Frontal cortex (tissue), 4 donors: ENCODE data around the gene LDLRAD3. TPM values are rescaled to one million over a fixed set of nuclear protein-coding genes. Genes with fewer than 3 reads are reported as not detected.

Experiments used
- DNase-seq, 2 donors: peaks; one replicate each; pipeline ENCODE4 v3.0.0; 2012; ENCODE audit warnings: low spot score in 2 of 2
- FAIRE-seq: peaks from 2 replicates; lab custom pipeline; 2012; peaks lifted over from hg19 to GRCh38; lab: Jason Lieb, UNC
- total RNA-seq: library from RNA; depleted of rRNA; stranded (reverse); fragments of >200 nt; gene quantifications from one replicate; pipeline ENCODE4 v1.2.3, GENCODE V29; 2014
- donor health status: control.
- donor health status: control.
- donor health status: control.

Gene LDLRAD3
- total RNA-seq, 1 donor from 2014 or later: 65.2 TPM

GRCh38 chr11:36060926-36061325, 117.1 kb downstream of the LDLRAD3 start:
- DNase-seq: no peak
- FAIRE-seq: no peak

- no peak for DNase-seq
- FAIRE-seq: no peak
Measured at GRCh38 chr11:36061471-36061870, 117.6 kb downstream of the LDLRAD3 start.

- DNase-seq: no peak
- FAIRE-seq: no peak
Measured at GRCh38 chr11:36062796-36063365, 119.0 kb downstream of the LDLRAD3 start.

DNA sequence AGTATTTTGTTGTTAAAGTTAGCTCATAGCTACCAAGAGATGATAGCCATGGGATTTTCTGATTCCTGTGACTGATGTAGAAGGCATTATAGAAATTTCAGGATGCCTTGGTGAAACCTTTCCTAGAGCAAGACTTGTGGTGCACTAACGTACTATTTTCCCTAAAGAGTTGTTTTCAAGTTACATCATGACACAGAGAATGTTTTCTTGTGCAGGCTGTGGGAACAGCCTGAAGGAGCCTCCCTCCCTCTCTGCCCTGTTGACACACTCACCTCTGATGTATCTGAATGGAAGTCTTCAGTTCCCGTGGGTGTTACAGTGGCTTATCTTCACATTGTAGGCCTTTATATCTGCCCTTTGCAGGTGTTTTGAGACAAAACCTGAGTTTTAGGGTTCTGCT, 121.6 kb downstream of the LDLRAD3 start:
- FAIRE-seq: no peak
- no peak for DNase-seq

DNA sequence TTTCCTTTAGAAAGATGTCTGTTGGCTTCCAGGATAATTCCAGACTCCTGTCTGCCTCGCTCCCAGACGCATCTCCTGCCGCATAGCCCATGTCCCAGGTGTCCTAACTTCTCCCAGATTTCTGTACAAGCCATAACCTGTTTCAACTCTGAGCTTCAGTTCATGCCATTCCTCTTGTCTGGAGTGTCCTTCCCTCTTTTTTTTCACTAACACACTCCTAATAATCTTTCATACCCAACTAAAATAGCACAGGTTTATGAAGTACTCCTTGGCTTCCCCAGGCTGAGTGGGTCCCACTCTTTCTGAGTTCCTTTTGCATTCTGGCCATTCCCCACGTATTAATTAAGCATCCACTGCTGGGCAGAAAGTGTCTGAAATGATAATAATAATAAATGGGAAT, 123.0 kb downstream of the LDLRAD3 start:
- FAIRE-seq (no peak), DNase-seq (no peak)

- FAIRE-seq (no peak), DNase-seq (no peak)
Measured at GRCh38 chr11:36069576-36070212, 125.8 kb downstream of the LDLRAD3 start.

- no peak for DNase-seq
- FAIRE-seq: no peak
Measured at GRCh38 chr11:36070213-36070953, 126.5 kb downstream of the LDLRAD3 start.

DNA sequence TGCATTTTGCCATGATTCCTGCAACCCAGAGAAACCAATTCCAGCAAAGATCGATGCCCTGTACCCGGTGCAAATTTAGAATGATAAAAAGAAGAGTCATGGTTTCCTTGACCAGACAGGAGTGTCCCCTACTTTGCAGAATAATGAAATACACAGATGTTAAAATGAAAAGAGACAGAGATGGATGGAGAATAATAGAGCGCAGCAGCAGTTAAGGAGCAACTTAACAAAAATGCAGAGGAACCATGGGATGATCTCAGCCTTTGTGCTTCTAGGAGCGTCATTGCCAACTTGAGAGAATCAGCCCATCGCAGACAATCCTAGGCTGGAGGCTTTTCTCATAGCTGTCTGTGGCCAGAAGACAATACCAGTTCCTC, 127.1 kb downstream of the LDLRAD3 start:
- DNase-seq (no peak), FAIRE-seq (no peak)

GRCh38 chr11:36071917-36072500, 128.1 kb downstream of the LDLRAD3 start:
- no peak for FAIRE-seq
- no peak for DNase-seq

DNA sequence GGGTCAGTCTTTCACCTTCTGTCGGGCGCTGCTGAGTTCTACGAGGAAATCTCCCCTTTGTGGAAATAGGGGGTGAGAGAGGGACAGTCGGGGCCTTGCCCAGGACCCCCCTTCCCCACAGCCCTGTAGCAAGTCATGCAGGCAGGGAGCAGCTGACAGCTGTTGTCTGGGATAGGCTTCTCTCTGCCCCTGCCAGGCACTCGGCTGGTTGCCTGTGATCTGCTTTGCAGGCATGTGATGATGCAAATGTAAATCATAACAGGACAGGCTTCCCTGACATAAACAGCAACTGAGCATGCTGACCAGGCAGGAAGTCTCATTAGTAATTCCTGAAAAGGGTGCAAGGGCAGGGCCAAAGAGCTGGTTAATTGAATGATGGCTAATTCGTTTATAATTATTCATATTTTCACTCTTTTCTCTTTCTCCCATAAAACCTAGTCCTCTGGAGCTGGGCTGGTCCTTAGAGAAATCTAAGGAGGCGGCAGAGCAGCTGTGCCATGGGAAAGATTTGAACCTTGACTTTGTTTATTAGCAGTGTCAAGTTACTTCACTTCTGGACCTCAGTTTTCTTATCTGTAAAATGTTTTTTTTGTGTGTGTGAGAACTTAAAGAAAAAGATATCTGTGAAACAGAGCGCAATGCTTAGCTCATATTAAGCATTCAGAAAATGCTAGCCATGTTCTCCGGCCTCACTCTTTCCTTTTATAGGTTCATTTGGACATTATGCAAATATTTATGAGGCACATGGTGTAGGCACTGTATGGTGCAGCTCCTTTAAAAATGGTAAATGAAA, 129.7 kb downstream of the LDLRAD3 start:
- FAIRE-seq: no peak
- DNase-seq: no peak

DNA sequence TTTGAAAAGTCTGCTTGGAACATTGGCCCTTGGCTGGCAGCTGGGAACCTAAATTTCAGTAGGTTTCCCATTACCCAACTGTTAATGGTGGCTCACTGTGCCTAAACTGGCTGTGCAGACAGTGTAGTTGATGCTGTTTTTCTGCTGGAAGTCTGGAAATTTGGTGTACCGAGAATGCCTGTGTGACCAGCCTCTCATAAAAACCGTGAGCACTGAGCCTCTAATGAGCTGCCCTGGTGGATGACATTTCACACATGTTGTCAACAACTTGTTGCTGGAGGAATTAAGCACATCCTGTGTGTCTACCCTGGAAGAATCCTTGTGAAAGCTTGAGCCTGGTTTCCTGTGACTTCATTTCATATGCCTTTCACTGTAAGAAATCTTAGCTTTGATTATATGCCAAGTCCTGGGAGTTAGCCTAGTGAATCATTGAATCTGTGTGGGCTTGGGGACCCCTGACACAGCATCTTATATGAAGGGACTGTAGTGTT, 131.1 kb downstream of the LDLRAD3 start:
- FAIRE-seq: no peak
- no peak for DNase-seq

DNA sequence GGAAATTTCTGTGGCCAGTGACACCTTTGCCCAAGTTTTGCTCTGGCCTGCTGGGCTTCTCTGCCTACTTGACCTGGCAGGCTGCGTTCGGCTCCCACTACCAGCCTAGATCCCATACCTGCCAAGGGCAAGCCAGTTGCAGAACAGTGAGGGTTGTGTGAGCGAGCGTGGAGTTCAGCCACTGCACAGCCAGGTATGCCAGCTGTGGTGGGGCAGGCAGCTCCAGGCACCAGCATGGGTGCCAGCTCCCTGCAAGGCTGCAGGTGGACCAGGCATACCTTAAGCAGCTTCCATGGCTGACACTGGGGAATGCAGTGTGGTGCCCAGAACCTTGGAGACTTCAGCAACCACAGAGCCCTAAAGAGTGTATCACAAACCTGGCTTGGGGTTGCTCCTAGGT, 133.5 kb downstream of the LDLRAD3 start:
- FAIRE-seq (no peak), DNase-seq (no peak)

DNA sequence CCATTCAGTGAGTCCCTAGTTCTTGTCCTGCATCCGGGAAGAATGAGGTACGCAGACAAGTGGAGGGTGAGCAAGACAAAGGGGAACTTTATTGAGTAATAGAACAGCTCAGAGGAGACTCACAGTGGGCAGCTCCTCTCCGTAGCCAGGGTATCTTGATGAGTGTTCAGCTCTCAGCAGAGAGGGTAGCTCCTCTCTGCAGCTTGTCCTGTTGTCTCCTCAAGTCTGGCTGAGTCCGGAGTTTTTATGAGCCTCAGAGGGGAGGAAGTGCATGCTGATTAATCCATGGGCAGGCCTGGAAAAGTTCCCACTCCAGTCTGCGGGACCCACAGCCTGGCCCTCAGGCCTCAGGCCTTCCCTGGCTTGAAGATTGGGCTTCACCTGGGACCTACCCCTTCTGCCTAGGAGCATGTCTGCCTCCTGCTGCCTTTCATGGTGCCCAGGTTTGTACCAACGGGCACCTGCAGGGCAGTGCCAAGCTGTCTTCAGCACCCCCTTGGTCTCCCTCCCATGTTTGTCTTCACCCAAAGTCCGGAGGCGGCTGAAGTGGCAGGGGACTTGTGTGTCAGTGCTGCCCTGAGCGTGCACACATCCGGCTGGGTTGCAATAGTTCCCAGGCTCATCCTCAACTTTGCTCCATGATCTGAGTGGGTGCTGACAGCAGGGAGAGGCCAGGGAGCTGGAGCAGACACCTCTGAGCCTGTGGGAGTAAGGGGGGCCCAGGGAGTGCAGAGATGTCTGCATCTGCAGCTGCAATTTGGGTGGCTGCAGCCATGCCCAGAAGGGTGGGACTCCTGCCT, 134.2 kb downstream of the LDLRAD3 start:
- FAIRE-seq (no peak), DNase-seq (no peak)

- no peak for FAIRE-seq
- no peak for DNase-seq
Measured at GRCh38 chr11:36078686-36079055, 134.8 kb downstream of the LDLRAD3 start.

DNA sequence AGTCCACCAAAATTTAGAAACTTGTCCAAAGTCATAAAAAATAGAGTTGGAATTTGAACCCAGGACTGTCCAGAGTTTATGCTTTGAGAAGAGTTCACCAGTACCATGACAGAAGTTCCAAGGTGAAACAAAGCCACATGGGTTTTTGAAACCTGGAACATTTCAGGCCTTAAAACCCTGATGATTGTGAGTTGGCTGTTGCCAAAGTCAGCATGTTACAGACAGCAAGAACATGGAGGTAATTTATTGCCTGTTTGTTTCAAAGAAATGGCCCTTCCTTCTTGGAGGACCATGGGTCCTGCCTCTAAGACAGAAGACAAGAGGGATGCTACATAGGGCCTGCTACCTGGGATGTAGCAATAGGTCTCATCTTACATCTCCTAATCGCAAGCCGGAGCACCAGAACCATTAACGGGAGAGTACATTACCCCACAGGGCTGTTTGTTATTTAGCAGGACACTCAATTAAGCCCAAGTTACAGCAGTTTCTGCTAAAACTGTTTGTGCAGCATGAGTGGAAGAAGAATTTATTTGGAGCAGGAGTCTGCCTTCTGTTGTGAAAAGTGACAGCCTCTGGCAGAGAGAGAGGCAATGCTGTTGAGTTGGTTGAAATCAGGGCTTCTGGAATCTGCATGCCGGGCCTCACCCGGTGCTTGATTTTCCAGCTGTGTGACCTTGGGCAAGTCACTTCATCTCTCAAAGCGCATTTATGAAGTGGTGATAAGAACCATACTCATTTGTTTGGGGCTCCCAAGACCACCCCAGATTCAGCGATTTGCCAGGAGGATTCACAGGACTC, 136.2 kb downstream of the LDLRAD3 start:
- no peak for DNase-seq
- no peak for FAIRE-seq

DNA sequence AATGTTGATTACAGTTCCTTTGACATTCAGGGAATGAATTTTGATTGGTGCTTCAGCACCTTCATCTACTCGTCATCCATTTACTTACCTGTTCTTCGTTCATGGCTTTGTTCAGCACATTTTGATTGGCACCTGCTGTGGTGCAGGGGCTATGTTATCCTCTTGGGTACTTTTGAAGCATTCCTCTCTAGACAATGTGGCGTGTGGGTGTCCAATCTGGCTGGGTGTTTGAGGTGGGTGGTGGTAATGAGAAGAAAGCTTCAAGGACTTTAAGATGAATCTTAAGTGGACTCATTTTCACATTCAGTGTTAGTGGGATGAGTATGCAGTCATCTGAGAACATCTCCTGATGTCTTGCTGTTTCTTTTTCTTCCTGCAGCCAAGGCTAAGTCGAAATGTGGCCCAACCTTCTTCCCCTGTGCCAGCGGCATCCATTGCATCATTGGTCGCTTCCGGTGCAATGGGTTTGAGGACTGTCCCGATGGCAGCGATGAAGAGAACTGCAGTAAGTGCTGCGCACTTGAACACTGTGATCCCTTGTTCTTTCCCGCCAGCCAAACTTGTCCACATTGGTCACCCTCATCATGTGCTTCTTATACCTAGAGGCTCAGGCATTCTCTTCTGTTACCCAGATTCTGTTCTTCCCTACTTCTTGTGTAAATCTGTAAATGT, 137.5 kb downstream of the LDLRAD3 start:
- FAIRE-seq (no peak), DNase-seq (no peak)

DNA sequence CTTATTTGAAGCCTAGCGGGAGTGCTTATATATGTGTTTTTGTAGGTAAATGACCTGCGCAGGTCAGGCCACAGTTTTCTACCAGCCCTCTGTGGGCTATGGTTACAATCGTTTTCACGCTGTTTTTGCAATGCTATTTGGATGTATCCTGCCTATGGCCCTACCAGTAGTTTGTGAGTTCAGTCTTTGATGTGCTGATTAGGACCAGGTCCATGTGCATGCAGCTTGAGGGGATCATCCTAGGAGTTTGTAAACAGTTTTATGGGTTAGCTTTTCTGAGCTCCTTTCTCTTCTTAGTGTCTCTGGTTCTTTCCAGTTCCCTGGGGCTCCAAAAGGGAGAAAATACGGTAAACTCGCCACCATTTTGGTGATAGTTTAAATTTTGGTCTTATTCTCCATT, 142.5 kb downstream of the LDLRAD3 start:
- FAIRE-seq: no peak
- no peak for DNase-seq
